CD4-positive, alpha-beta T cell treated with Interleukin-6 for 4 hours (primary cell): ENCODE results near the gene DPP7.
A peak's percentile ranks its signal among the peaks of the same experiment; 100 is the strongest.

Experiments
- DNase-seq: peaks from one replicate; pipeline ENCODE4 v3.0.0-alpha.2; 2020; ENCODE audit warnings: mixed read lengths

Gene DPP7

DNA sequence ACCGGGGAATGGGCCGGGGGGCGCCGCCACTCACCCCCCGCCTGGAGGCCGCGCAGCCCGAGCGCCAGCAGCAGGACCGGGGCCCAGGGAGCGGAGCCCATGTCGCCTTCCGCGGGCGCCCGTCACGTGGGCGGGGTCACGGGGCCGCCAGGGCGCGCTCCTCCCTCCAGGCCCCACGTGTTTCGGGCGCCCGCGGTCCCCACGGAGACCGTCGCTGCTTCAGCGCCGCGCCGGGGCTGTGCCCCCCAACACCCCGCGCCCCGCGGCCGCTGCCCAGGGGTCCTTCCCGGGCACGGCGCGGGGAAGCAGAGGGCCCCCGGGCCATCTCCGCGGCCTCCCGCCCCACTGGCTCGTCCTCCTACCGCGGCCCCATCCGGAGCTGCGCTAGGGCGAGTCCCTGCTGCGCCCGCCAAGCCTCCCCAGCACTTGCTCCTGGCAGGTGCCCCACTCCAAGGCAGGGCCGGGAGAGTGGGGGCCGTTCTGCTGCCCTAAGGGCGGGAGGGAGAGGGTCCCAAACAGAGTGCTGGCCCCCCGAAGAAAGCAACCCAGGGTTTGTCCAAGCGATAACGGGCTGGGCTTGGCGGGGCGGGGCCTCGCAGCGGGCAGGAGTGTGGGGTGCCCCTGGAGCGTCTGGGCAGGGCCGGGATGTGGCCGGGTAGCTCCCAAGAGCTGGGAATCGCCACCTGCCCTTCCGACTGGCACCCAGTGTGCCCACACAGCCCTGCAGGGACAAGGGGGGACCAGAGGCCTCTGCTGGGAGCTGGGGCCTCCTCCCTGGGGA is at the start of gene DPP7:
Gene DPP7 (minus strand): TSS at position 121 of the 781 bp plus-strand sequence. CDS start 20 bp downstream, at position 101.
- DNase-seq, result peak; percentile 86

DNA sequence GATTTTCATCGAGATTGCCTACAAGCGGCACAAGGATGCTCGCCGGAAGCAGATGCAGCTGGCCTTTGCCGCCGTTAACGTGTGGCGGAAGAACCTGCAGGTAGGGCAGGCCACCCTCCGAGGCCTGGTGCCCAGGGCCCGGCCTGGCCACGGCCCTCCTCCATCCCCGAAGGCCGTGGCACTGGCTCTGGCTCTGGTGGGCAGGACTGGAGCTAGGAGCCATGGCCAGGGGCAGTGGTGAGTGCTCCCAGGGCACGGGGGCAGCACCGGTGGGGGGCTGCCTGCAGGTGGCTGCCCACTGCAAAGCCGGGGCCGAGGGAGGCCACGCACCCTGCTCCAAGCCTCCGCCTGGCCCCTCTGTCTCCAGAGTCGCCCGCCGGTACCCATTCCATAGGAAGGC is 49.3 kb upstream of the DPP7 start:
- no peak for DNase-seq

DNA sequence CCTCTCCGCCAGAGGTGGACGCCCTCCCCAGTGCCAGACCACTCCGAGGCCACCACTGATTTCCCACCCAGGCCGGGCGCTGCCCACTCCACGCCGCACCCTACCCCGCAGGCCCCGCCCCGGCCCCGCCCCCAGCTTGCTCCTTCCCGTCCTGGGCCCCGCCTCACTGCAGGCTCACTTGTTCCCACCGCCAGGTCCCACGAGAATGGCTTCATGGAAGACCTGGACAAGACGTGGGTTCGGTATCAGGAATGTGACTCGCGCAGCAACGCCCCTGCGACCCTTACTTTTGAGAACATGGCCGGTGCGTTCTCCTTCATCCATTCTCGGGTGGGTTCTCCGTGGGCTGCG is 48.8 kb upstream of the DPP7 start:
- DNase-seq, result no peak

GRCh38 chr9:137162505-137163364 is 48.2 kb upstream of the DPP7 start:
- DNase-seq, result peak; percentile 43

DNA sequence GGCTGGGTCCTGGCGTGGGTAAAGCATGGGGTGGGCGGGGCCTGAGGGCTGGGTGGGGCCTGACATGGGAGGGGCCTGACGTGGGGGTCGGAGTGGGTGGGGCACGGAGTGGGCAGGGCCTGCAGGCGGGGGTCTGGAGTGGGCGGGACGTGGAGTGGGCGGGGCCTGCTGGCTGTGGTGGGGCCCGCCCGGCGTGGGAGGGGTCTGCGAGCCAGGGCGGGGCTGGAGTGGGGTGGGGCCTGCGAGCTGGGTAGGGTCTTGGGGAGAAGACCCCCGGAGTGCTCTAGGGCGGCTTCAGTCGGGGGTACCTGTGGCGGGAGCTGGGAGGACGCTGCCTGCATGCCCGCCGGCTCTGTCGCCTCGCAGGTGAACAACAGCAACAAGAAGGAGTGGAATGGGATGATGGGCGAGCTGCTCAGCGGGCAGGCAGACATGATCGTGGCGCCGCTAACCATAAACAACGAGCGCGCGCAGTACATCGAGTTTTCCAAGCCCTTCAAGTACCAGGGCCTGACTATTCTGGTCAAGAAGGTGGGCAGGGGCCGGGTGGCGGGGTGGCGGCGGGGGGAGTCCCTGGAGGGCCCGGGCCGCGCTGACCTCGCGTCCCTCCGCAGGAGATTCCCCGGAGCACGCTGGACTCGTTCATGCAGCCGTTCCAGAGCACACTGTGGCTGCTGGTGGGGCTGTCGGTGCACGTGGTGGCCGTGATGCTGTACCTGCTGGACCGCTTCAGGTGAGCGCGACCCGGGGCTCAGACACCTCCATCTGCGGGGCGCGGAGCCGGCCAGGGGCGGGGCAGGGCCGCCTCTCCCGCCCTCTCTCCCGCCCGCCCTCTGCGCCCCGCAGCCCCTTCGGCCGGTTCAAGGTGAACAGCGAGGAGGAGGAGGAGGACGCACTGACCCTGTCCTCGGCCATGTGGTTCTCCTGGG is 47.3 kb upstream of the DPP7 start:
- no peak for DNase-seq

- DNase-seq, result no peak
Observed at GRCh38 chr9:137160716-137161557, 46.4 kb upstream of the DPP7 start.

- DNase-seq, result no peak
Observed at GRCh38 chr9:137160054-137160425, 45.5 kb upstream of the DPP7 start.

- no peak for DNase-seq
Observed at GRCh38 chr9:137159105-137160053, 44.8 kb upstream of the DPP7 start.

GRCh38 chr9:137158625-137159024 is 44.1 kb upstream of the DPP7 start:
- no peak for DNase-seq

DNA sequence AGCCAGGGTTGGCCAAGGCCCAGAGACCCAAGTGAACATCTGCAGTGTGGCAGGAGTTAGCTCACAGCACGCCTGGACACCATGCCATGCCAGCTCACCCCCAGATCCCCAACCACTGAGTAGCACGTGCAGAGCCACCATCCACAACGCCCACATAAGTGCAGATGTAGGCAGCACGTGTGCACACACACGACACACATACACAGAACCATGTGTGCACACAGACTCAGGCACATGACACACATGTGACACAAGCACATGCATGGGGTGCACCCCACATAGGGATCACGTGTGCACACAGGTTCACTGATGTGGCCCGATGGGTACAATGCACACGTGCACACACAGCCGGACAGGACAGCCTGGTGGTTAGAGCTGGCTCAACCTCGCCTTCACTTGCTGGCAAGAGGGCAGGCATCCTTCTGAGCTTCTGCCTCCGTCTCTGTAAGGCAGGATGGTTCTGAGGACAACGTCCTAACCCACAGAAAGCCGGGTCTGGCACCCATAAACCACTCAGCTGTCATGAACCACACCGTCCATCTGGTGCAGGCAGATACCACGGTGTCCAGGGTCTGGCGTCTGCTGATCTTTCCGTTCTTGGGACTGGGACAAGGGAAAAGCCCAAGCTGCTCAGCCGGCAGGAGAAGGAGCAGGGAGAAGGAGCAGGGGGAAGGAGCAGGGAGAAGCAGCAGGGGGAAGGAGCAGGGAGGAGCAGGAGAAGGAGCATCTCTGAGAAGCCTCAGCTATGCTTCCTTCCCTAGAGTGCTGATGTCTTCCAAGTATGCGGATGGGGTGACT is 43.3 kb upstream of the DPP7 start:
- DNase-seq, result no peak

DNA sequence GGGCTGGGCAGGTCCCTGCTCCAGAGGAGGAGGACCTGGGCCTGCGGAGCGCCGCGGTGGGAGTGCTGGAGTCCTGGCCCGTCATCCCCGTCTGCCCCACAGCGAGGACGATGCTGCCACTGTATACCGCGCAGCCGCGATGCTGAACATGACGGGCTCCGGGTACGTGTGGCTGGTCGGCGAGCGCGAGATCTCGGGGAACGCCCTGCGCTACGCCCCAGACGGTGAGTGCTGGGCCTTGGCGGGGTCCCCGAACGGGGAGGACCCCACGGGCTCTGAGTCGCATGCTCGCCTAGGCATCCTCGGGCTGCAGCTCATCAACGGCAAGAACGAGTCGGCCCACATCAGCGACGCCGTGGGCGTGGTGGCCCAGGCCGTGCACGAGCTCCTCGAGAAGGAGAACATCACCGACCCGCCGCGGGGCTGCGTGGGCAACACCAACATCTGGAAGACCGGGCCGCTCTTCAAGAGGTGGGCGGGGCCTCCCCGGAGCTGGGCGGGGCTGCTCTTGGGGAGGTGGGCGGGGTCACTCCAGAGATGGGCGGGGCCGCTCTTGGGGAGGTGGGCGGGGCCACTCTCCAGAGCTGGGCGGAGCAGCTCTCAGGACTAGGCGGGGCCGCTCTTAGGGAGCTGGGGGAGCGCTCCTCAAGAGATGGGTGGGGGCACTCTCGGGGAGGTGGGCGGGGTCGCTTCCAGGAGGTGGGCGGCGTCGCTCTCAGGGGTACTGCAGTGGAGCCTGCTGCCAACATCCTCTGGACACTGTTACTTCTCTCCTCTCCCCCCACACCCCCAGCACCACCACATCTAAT is 42.2 kb upstream of the DPP7 start:
- DNase-seq, result peak; percentile 50

DNA sequence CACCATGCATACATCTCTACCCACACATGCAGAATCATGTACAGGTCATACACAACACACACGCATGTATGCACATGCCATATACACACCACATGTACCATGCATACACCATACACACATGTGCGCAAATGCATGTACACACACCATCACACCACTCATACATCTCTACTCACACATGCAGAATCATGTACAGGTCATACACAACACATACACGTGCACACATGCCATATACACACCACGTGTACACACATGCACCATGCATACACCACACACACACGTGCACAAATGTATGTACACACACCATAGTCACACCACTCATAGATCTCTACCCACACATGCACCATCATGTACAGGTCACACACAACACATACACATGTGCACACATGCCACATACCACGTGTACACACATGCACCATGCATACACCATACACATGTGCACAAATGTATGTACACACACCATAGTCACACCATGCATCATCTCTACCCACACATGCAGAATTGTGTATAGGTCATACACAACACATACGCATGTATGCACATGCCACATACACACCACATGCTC is 38.4 kb upstream of the DPP7 start:
- DNase-seq, result no peak

DNA sequence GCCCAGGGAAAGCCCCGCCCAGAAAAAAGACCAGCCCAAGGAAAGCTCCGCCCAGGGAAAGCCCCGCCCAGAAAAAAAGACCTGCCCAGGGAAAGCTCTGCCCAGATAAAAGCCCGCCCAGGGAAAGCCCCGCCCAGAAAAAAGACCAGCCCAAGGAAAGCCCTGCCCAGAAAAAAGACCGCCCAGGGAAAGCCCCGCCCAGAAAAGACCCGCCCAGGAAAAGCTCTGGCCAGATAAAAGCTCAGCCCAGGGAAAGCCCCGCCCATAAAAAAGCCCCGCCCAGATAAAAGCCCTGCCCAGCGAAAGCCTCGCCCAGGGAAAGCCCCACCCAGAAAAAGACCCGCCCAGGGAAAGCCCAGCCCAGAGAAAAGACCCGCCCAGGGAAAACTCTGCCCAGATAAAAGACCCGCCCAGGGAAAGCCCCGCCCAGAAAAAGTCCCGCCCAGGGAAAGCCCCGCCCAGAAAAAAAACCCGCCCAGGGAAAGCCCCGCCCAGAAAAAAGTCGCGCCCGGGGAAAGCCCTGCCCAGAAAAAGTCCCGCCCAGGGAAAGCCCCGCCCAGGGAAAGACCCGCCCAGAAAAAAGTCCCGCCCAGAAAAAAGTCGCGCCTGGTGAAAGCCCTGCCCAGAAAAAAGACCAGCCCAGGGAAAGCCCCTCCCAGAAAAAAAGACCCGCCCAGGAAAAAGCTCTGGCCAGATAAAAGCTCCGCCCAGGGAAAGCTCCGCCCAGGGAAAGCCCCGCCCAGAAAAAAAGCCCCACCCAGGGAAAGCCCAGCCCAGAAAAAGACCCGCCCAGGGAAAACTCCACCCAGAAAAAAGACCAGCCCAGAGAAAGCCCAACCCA is 36.3 kb upstream of the DPP7 start:
- DNase-seq, result no peak

DNA sequence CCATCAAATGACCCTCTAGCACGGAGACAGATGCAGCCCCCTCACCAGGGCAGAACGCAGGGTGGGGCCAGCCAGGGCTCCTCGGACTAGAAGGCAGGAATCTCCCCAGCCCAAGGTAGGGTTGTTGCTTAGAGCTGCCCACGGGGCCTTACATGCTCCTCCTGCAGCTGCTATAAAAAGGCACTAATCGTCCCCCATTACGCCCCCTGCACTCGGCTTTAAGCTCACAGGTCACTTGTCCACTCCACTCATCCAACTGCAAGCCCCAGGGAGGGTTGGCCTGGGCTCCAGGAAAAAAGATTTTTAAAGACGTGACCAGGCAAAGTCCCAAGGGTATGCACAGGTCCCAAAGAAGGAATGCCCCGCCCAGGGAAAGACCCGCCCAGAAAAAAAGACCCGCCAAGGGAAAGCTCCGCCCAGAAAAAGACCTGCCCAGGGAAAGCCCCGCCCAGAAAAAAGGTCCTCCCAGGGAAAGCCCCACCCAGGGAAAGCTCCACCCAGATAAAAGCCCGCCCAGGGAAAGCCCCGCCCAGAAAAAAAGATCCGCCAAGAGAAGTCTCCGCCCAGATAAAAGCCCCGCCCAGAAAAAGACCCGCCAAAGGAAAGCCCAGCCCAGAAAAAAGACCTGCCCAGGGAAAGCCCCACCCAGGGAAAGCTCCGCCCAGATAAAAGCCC is 35.5 kb upstream of the DPP7 start:
- DNase-seq, result no peak

GRCh38 chr9:137149363-137149762 is 34.8 kb upstream of the DPP7 start:
- no peak for DNase-seq

DNA sequence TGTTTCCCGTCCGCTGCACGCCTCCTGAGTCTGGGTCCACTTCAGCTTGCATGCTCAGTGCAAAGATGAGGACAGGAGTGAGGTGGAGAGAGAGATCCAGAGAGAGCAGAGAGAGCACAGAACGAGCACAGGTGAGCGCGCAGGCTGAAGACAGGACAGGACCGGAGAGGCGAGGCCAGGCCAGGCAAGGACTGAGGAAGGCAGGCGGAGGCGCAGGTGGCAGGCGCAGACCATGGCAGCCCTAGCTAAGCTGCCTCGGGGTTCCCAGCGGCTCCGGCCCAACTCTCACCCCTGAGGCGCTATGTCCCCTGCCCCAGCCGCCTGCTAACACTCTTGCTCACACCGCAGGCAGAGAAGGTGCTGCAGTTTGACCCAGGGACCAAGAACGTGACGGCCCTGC is 34.1 kb upstream of the DPP7 start:
- DNase-seq, result no peak

DNA sequence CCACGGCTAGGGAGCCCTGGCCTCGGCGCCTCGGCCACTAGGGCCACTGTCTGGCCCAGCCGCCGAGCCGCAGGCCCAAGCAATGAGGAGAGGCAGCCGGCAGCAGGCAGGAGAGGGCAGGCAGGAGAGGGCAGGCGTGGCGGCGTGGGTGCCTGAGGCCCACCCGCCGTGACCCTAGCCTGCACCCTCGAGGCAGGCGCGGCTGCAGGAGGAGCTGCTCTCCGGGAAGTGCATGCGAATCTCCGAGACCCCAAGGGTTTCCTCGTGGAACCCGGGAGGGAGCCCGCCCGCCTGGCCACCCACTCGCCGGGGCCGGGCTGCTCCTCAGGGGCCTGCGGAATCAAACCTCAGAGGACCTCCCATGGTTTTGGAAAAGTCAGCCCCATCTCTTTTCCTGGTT is 33.7 kb upstream of the DPP7 start:
- DNase-seq, result no peak
